HG03060 (cell line): Measurements from ENCODE around the gene EBP.
"Not testable (repeated sequence)": the region's sequence is repeated elsewhere in the genome, so short reads cannot be mapped to it uniquely, and the experiment has no call there.

Source experiments
- ATAC-seq: cut with Tn5 transposase; IDR thresholded peaks from one replicate; pipeline ENCODE4 v1.9.1; 2021; ENCODE audit warnings: low read depth, moderate number of reproducible peaks; ENCODE audit not compliant: unreplicated experiment

Gene EBP

GRCh38 chrX:48492293-48492910 lies 29.2 kb upstream of the EBP start:
- no peak for ATAC-seq

GRCh38 chrX:48493890-48494364 lies 27.7 kb upstream of the EBP start:
- ATAC-seq: no peak

DNA sequence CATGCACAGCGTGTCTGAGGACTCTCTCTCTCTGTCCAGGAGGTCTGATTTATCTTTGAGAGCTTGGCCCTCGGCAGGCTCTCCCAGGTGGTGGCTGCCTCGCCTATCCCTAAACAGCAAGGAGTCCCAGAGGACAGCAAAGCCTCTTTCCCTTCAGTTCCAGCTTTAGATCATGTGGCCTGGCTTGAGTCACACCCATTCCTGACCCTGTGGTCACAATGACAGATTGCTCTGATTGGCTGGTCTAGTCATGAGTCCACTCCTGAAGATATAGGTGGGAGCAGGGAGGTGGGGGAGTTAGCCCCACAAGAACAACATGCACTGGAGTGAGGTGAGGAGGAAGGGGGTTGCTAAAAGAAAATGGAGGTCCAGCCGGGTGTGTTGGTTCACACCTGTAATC lies 24.9 kb upstream of the EBP start:
- ATAC-seq: no peak

DNA sequence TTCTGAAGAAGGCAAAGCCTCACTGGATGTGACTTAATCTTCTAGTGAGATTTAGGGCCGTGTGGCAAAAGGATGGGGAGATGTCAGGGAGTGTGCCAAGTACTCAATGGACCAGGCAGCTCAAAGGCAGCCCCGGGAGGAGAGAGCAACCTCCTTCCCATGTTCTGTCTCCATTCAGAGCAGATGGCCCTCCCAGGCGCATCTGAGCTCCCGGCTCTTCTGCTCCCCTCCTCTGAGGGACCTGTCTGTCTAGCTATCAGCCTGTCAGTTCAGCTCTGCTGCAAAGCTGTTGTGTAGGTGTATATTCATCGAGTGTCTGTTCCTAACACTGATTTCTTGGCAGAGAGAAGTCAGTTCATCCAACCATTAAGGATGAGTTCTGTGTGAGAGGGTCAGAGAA lies 23.7 kb upstream of the EBP start:
- no peak for ATAC-seq

DNA sequence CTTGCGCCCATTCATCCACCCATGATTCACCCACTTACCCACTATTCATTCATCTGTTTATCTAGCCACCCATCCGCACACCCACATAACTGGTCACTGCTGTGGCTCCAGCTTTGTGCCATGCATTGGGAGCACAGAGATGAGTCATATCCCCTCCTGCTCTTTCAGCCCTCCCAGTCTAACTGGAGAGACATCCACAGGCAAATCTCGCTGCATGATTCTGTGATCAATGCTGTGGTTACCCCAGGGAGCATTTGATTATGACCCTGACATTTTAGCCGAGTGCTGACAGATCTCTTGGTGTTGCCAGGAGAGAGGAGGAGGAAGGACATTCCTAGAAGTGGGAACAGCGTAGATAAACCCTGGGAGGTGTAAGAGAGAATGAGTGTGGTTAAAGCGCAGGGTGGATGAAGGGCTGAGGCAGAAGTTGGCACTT lies 23.2 kb upstream of the EBP start:
- no peak for ATAC-seq

DNA sequence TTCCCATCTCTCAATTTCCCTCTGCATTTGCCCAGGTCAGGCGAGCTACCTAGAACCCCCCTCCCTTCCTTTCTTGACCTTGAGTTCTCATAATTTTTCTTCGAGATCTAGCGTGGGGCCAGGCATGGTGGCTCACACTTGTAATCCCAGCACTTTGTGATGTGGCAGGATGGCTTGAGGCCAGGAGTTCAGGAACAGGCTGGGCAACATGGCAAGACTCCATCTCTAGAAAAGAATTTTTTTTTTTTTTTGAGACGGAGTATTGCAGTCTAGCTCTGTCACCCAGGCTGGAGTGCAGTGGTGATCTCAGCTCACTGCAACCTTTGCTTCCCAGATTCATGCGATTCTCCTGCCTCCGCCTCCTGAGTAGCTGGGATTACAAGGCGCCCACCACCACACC lies 17.3 kb upstream of the EBP start:
- no peak for ATAC-seq

DNA sequence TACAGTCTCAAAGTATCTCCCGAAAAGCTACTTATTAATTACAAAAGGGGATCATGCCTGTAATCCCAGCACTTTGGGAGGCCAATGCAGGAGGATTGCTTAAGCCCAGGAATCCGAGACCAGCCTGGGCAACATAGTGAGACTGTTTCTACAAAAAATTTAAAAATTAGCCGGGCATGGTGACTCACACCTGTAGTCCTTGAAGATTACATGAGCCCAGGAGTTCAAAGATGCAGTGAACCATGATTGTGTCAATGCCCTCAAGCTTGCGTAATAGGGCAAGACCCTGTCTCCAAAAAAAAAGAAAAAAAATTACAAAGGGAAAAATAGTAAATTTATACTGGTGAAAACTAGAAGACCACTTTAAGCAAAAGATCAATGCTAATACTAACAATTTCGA lies 16.1 kb upstream of the EBP start:
- no peak for ATAC-seq

- ATAC-seq: no peak
Measured at GRCh38 chrX:48507246-48507645, 14.4 kb upstream of the EBP start.

- ATAC-seq: no peak
Measured at GRCh38 chrX:48508400-48509244, 13.0 kb upstream of the EBP start, which contains the start of gene PORCN. Gene PORCN, plus strand, starts transcription at chrX:48508992. Its CDS starts 829 bp downstream, at chrX:48509821.

DNA sequence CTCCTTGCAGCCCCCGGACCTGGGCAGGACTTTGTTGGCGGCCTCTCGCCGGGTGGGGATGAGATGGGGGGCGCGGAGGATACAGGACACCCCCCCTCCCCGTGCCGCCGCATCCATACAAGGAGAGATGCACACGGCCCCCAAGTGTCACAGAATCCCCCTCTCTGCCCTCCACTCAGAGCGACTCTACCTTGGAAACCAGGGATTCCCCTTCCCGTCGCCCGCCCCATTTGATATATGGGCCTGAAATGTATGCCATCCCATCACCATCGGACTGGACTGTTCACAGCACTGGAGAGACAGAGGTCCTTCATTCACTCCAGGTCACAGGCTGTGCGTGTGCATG lies 12.4 kb upstream of the EBP start:
- no peak for ATAC-seq

DNA sequence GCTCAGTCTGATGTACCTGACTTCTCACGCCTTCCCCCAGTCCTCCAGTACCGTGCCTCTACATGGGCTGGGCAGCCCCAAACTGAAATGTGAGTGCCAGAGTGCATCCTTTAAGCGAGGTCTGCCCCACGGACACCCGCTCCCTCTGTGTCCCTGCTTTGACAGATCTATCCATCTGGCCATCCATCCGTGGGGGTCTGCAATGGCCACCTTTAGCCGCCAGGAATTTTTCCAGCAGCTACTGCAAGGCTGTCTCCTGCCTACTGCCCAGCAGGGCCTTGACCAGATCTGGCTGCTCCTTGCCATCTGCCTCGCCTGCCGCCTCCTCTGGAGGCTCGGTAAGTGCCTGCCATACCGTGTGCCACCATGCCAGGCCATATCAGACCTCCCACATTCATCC lies 12.0 kb upstream of the EBP start:
- ATAC-seq: no peak

DNA sequence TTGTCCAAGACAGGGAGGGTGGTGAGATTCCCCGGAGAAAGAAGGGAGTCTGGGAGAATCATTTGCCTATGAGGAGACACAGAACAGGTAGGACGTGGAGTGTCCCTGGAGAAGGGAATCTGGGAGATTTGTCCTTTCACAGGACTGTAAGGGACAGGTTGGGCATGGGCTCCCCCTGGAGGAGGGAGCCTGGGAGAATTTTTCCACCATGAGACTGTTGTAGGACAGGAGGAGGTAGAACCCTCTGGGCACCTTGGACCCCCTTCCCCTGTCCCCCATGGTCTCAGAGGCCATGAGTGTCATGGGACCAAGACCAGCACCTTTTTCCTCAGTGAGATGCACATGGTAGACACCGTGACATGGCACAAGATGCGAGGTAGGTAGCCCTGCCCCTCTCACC lies 10.0 kb upstream of the EBP start:
- ATAC-seq: no peak

DNA sequence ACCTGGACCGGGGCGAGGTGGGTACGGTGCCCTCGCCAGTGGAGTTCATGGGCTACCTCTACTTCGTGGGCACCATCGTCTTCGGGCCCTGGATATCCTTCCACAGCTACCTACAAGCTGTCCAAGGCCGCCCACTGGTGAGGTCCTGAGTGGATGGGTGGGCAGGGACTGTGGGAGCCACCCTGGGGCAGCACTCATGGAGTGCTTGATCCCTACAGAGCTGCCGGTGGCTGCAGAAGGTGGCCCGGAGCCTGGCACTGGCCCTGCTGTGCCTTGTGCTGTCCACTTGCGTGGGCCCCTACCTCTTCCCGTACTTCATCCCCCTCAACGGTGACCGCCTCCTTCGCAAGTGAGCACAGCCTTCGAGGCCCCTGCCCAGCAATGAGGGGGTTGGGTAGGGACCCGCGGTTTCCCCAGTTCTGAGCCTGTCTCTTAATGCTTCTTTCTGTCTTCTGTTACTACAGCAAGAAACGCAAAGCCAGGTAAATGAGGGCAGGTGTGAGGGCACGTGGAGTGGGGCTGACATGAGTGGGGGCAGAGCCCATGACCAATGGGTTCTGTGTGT lies 9.2 kb upstream of the EBP start:
- no peak for ATAC-seq

DNA sequence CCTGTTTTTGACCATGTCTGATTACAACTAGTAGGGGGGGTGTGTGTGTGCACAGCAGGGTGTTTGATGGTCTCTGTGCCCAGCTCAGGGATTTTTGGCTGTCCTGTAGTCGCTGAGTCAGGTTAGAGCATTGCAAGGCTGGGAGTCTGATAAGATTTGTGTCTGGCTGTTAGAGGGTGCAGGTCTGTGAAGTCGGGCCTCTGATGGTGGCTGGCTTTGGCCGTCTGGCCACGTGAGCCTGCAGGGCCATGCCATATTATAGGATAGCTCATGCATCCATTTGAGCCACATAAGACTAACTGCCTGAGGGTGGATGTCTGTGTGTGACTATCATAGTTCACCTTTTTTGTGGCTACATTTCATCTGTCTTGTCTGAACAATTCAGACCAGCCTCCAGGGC lies 7.9 kb upstream of the EBP start:
- ATAC-seq: no peak

DNA sequence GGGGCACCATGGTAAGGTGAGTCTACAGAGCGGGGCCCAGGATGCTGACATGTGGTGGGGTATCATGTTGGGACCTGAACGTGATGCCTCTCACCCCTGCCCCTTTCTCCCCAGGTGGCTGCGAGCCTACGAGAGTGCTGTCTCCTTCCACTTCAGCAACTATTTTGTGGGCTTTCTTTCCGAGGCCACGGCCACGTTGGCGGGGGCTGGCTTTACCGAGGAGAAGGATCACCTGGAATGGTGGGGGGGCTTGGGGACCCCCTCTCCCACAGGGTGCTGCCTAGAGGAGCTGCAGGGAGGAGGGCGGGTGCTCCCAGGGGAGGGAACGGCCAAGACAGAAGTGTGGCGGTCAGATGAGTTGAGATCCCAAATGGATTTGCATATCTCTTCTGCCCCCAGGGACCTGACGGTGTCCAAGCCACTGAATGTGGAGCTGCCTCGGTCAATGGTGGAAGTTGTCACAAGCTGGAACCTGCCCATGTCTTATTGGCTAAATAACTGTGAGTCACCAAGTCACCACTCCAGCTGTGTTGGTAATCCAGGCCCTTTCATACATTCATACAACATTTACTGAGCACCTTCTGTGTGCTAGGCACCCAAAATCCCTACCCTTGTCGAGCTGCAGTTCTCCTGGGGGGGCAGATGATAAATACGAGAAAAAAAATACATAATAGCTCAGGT lies 7.3 kb upstream of the EBP start:
- no peak for ATAC-seq

- ATAC-seq: no peak
Measured at GRCh38 chrX:48514868-48515460, 6.6 kb upstream of the EBP start.

DNA sequence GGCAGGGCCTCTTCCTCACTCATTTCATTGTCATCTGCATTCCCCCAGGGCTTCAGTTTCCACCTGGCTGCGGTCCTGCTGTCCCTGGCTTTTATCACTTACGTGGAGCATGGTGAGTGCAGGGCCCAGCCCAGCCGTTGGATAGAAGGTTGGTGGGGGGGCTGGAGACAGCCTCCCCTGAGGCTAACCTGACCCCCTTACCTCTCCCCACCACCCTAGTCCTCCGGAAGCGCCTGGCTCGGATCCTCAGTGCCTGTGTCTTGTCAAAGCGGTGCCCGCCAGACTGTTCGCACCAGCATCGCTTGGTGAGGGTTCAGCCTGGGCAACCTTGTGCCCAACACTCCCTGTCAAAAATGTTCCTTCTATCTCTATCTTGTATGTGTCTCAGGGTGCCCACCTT lies 5.8 kb upstream of the EBP start:
- ATAC-seq: no peak

- ATAC-seq: no peak
Measured at GRCh38 chrX:48516285-48516684, 5.3 kb upstream of the EBP start.

GRCh38 chrX:48516987-48517386 lies 4.6 kb upstream of the EBP start:
- no peak for ATAC-seq

- ATAC-seq: not testable (repeated sequence)
Measured at GRCh38 chrX:48519481-48519880, 2.1 kb upstream of the EBP start.

DNA sequence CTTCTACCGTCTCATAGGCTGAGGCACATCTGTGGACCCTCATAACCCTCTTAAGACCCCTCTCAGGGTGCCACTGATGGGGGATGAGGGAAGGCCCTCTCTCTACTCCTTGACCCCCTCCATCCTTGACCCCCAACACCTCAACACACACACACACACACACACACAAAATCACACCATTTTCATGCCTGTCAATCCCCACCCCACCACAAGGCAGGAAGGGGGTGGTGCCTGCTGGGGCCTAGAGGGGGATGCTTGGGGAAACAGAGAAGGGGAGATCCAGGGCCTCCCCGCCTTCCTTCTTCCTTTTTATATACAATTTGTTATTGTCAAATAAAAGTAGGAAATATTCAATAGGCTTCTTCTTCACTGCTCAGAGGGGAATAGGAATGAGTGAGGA lies 1.2 kb upstream of the EBP start:
- no peak for ATAC-seq
